ENCODE results near the gene TNFRSF13B. TPM values are rescaled to one million over a fixed set of nuclear protein-coding genes. Genes with fewer than 3 reads are reported as not detected.
"Not testable (repeated sequence)": the region's sequence is repeated elsewhere in the genome, so short reads cannot be mapped to it uniquely, and the experiment has no call there.

The TNFRSF13B gene
- total RNA-seq, 1 donor: 2.2 TPM

DNA sequence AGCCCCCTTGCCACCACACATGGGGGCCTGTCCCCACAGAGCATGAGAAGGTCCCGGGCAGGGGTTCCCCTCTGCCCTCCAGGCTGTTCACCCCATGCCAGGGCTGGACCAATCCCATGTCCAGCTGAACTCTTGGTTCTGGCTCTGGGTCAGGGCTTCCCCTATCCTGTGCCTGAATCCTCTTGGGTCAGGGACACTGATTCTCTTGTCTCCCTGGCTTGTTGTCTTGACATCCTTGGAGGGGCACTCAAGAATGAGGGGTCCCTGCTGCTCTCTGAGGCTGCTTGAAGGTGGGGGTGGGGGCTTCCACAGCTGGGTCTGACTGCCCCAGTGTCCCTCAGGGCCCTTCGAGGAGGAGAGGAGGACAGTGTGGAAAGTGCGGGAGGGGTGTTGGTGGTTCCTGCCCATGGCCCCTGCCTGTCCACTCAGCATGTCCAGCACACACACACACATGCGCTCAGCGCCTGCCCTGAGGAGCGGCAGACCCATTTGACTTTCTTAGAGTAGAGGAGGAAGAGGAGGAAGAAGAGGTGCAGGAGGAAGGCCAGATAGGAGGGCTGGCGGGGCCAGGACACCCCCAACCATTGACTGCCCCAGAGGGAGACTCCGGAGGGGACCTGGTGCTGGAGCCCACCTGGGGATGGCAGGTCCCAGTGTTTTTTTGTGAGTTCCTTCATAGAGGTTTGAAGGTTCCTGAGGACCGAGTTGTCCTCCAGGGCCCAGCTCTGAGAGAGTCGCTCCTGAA, 47.0 kb downstream of the TNFRSF13B start:
- no peak overlapping the region for H3K4me3 ChIP-seq (ENCODE audit: low read length)
- H3K9me3 ChIP-seq (ENCODE audit: low read depth, low read length): no peaks in the 10 kb centered on the region
- H3K27me3 ChIP-seq (ENCODE audit: insufficient read depth, low read length): no peaks in the 10 kb centered on the region
- H3K4me1 ChIP-seq (ENCODE audit: insufficient read depth, low read length): no peaks in the 10 kb centered on the region

- no peaks in the 10 kb centered on the region for H3K9me3 ChIP-seq (ENCODE audit: low read depth, low read length)
- no peaks in the 10 kb centered on the region for H3K27me3 ChIP-seq (ENCODE audit: insufficient read depth, low read length)
- no peak overlapping the region for H3K4me3 ChIP-seq (ENCODE audit: low read length)
- no peaks in the 10 kb centered on the region for H3K4me1 ChIP-seq (ENCODE audit: insufficient read depth, low read length)
Observed at GRCh38 chr17:16923904-16924695, 47.8 kb downstream of the TNFRSF13B start.

DNA sequence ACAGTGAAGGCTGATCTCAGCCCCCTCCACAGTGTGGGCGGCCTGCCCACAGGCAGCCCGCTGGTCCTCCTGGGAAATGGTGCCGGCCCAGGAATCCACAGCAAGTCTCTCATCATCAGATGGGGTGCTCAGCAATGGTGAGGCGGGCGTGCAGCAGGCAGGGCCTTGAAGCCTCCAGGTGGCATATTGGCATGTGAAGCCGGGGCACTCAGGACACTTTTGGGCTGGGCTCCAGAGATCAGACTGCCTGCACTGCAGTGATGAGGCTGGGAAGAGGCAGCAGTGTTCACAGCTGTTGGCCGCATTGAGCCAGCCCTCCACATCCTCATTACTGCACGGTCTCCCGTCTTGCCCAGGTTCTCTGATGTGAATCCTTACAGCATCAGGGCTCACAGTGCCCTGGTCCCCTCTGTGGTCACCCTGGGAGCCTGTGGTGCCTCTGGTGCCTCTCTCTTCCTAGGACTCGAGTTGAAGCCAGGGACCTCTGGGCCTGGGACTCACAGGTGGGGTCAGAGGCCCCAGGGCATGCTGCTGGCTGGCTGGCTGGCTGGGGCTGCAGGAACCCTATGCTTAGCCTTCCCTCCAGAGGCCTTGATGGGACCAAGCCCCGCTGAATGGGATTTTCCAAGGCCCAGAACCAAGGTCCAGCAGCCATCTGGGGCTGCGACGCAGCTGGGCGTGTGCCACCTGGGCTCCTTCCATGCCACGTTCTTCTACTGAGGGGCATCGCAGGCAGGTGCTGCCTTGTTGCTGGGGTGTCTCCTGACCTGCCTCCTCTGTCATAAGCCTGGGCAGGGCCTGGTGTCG, 48.6 kb downstream of the TNFRSF13B start:
- Histone ChIP-seq H3K4me1 (ENCODE audit: insufficient read depth, low read length) (no peaks in the 10 kb centered on the region), H3K27me3 (ENCODE audit: insufficient read depth, low read length) (no peaks in the 10 kb centered on the region), H3K4me3 (ENCODE audit: low read length) (no peak overlapping the region), H3K9me3 (ENCODE audit: low read depth, low read length) (no peaks in the 10 kb centered on the region)

GRCh38 chr17:16922386-16923096, 49.4 kb downstream of the TNFRSF13B start:
- no peaks in the 10 kb centered on the region for H3K4me1 ChIP-seq (ENCODE audit: insufficient read depth, low read length)
- no peak overlapping the region for H3K4me3 ChIP-seq (ENCODE audit: low read length)
- no peaks in the 10 kb centered on the region for H3K9me3 ChIP-seq (ENCODE audit: low read depth, low read length)
- H3K27me3 ChIP-seq (ENCODE audit: insufficient read depth, low read length): no peaks in the 10 kb centered on the region

DNA sequence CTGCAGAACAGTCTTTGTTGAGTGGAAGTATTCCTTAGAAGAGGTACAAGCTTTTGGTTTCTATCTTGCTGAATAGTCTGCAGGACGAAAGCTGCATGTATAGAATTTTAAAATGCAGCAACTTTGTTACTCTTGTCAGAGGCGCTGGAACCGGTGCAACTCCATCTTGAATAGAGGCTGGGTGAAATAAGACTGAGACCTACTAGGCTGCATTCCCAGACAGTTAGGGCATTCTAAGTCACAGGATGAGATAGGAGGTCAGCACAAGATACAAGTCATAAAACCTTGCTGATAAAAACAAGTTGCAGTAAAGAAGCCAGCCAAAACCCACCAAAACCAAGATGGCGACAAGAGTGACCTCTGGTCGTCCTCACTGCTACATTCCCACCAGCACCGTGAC, 50.5 kb downstream of the TNFRSF13B start:
- not testable (repeated sequence) for H3K4me1 ChIP-seq (ENCODE audit: insufficient read depth, low read length); H3K4me3 ChIP-seq (ENCODE audit: low read length); H3K9me3 ChIP-seq (ENCODE audit: low read depth, low read length); H3K27me3 ChIP-seq (ENCODE audit: insufficient read depth, low read length)

- H3K4me3 ChIP-seq (ENCODE audit: low read length): no peak overlapping the region
- no peaks in the 10 kb centered on the region for H3K27me3 ChIP-seq (ENCODE audit: insufficient read depth, low read length)
- no peaks in the 10 kb centered on the region for H3K9me3 ChIP-seq (ENCODE audit: low read depth, low read length)
- no peaks in the 10 kb centered on the region for H3K4me1 ChIP-seq (ENCODE audit: insufficient read depth, low read length)
Observed at GRCh38 chr17:16920628-16921020, 51.3 kb downstream of the TNFRSF13B start.

- no peaks in the 10 kb centered on the region for H3K9me3 ChIP-seq (ENCODE audit: low read depth, low read length)
- H3K4me3 ChIP-seq (ENCODE audit: low read length): no peak overlapping the region
- no peaks in the 10 kb centered on the region for H3K27me3 ChIP-seq (ENCODE audit: insufficient read depth, low read length)
- H3K4me1 ChIP-seq (ENCODE audit: insufficient read depth, low read length): no peaks in the 10 kb centered on the region
Observed at GRCh38 chr17:16919663-16920627, 52.0 kb downstream of the TNFRSF13B start.

DNA sequence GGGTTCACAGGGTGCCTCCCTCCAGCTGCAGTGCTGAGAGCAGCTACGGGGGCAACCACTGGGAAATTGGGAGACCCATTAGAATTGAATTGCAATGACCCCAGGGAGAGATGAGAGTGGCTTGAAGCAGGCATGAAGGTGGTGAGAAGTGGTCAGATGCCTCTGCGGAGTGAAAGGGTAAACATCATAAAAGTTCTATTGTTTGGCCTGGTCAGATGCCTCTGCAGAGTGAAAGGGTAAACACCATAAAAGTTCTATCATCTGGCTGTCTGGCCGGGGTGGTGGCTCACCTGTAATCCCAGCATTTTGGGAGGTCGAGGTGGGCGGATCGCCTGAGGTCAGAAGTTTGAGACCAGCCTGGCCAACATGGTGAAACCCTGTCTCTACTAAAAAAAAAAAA, 53.5 kb downstream of the TNFRSF13B start:
- Histone ChIP-seq H3K27me3 (ENCODE audit: insufficient read depth, low read length) (no peaks in the 10 kb centered on the region), H3K9me3 (ENCODE audit: low read depth, low read length) (no peaks in the 10 kb centered on the region), H3K4me3 (ENCODE audit: low read length) (no peak overlapping the region), H3K4me1 (ENCODE audit: insufficient read depth, low read length) (no peaks in the 10 kb centered on the region)

- Histone ChIP-seq H3K4me1 (ENCODE audit: insufficient read depth, low read length) (no peaks in the 10 kb centered on the region), H3K9me3 (ENCODE audit: low read depth, low read length) (no peaks in the 10 kb centered on the region), H3K4me3 (ENCODE audit: low read length) (no peak overlapping the region), H3K27me3 (ENCODE audit: insufficient read depth, low read length) (no peaks in the 10 kb centered on the region)
Observed at GRCh38 chr17:16917671-16918394, 54.1 kb downstream of the TNFRSF13B start.

- Histone ChIP-seq H3K27me3 (ENCODE audit: insufficient read depth, low read length) (no peaks in the 10 kb centered on the region), H3K4me1 (ENCODE audit: insufficient read depth, low read length) (peaks cover 6% of the 10 kb centered on the region), H3K9me3 (ENCODE audit: low read depth, low read length) (no peaks in the 10 kb centered on the region), H3K4me3 (ENCODE audit: low read length) (no peak overlapping the region)
Observed at GRCh38 chr17:16916557-16916920, 55.4 kb downstream of the TNFRSF13B start.

DNA sequence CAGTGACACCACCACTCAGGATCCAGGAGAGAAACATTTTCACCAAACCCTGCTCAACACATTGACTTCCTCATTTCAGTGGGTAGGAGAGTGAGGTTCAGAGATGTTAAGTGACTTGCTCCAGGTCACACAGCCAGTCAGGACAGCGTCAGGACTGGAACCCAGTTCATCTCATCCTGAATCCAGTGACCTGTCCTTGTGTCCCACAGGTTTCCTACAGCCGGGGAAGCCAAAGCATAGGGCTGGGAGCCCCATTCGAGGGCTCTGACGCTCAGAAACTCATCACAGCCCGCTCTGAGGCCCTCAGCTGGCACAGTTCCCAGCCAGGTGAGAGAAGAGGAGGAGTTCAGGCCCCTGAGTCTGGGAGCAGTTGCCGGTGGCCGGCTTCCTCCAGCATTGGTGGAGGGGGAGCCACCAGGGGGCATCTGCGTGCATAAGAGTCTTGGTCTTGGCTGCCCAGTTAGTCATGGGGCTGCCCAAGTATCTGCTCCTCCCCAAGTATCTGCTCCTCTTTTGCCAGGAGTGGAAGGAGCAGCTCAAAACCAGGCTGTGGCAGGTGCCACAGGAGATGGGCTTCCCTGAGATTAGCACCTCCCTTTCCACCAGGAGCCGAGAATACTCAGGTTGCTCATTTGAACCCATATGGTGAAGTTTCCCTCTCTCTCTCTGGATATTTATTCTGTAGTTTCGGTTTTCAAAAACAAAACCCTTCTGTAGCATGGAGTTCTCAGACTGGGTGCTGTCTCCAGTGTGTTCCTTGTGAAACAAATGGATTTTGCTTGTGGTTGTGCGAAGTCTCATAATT, 56.0 kb downstream of the TNFRSF13B start:
- Histone ChIP-seq H3K27me3 (ENCODE audit: insufficient read depth, low read length) (no peaks in the 10 kb centered on the region), H3K4me1 (ENCODE audit: insufficient read depth, low read length) (peaks cover 6% of the 10 kb centered on the region)

GRCh38 chr17:16913463-16913862, 58.5 kb downstream of the TNFRSF13B start:
- H3K4me3 ChIP-seq (ENCODE audit: low read length): no peak overlapping the region
- peaks cover 6% of the 10 kb centered on the region for H3K4me1 ChIP-seq (ENCODE audit: insufficient read depth, low read length)

More for the DNA sequence above, 56.0 kb downstream of the TNFRSF13B start:
- H3K9me3 ChIP-seq (ENCODE audit: low read depth, low read length): no peaks in the 10 kb centered on the region
- no peak overlapping the region for H3K4me3 ChIP-seq (ENCODE audit: low read length)

More at GRCh38 chr17:16913463-16913862, 58.5 kb downstream of the TNFRSF13B start:
- Histone ChIP-seq H3K27me3 (ENCODE audit: insufficient read depth, low read length) (no peaks in the 10 kb centered on the region), H3K9me3 (ENCODE audit: low read depth, low read length) (no peaks in the 10 kb centered on the region)

Measured in mononuclear cell (primary cell).